Fibroblast of lung (primary cell): ENCODE measurements around the gene LHX5.

ENCODE experiments used
- EZH2 ChIP-seq: IDR thresholded peaks from 2 replicates; pipeline ENCODE4 v1.5.1; 2012; ENCODE audit warnings: low read length, control low read depth, mild to moderate bottlenecking; ENCODE audit errors: missing control alignments
- TF ChIP-seq, protein P1 (sequence below), 2 donors: IDR thresholded peaks in 1 of 2; conservative IDR thresholded peaks in 1 of 2; 1 replicate in 1 of 2; 2 replicates in 1 of 2; pipeline ENCODE4 v1.5.1; 2011 to 2012; ENCODE audit warnings: low read length in 2 of 2, control low read depth in 1 of 2, inconsistent platforms in 1 of 2, low read depth in 1 of 2, mild to moderate bottlenecking in 1 of 2

- TF ChIP-seq, protein P1, sequence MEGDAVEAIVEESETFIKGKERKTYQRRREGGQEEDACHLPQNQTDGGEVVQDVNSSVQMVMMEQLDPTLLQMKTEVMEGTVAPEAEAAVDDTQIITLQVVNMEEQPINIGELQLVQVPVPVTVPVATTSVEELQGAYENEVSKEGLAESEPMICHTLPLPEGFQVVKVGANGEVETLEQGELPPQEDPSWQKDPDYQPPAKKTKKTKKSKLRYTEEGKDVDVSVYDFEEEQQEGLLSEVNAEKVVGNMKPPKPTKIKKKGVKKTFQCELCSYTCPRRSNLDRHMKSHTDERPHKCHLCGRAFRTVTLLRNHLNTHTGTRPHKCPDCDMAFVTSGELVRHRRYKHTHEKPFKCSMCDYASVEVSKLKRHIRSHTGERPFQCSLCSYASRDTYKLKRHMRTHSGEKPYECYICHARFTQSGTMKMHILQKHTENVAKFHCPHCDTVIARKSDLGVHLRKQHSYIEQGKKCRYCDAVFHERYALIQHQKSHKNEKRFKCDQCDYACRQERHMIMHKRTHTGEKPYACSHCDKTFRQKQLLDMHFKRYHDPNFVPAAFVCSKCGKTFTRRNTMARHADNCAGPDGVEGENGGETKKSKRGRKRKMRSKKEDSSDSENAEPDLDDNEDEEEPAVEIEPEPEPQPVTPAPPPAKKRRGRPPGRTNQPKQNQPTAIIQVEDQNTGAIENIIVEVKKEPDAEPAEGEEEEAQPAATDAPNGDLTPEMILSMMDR (conservative IDR thresholded peaks at IDR 0.05 in 1 of 2, IDR thresholded peaks at IDR 0.05 in 1 of 2; ENCODE audit: low read depth in 1 of 2, low read length in 2 of 2): no peak
- no peak for TF ChIP-seq EZH2
Observed at GRCh38 chr12:113425960-113426453, 45.7 kb downstream of the LHX5 start.
